ENCODE measurements around the gene DUSP8.

DNA sequence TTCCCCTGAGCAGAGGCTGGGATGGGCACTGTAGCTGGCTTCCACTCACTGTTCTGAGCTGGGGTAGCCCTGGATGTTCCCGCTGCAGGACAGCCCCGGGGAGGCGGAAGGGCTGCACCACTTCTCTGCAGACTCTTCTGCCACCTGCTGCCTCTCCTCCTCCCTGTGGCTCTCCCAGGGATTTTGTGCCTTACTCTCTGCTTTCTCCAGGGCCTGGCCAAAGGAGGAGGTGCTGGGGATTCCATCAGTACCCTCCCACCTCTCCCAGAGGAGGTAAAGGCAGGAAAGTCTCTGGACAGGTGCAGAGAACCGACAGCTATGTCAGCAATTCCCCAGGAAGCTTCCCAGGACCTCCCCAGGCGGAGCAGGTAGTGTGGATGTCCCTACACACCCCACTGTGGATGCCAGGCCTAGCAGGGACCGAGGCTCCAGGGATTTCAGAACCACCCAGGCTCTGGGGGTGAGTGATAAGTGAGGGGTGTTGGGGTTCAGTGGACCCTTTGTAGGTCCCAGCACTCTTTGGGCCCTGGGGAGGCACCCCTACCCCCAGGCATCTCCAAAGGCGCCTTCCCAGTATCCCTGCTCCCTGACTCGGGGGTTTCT is 11.3 kb downstream of the DUSP8 start:
- TF ChIP-seq POLR2AphosphoS5 (IDR thresholded peaks at IDR 0.05; ENCODE audit: borderline replicate concordance, low read depth, low read length), result no peak
- no peak for TF ChIP-seq EZH2 (IDR thresholded peaks at IDR 0.05)
- TF ChIP-seq FOXP2 (optimal IDR thresholded peaks at IDR 0.05; ENCODE audit: control extremely low read depth, extremely low read length, insufficient read depth), result no peak
